ENCODE data around the gene PLA2G2C. TPM values are rescaled to one million over a fixed set of nuclear protein-coding genes. Genes with fewer than 3 reads are reported as not detected.

The PLA2G2C gene
- total RNA-seq, 2 experiments from 2014 or later, result not detected

DNA sequence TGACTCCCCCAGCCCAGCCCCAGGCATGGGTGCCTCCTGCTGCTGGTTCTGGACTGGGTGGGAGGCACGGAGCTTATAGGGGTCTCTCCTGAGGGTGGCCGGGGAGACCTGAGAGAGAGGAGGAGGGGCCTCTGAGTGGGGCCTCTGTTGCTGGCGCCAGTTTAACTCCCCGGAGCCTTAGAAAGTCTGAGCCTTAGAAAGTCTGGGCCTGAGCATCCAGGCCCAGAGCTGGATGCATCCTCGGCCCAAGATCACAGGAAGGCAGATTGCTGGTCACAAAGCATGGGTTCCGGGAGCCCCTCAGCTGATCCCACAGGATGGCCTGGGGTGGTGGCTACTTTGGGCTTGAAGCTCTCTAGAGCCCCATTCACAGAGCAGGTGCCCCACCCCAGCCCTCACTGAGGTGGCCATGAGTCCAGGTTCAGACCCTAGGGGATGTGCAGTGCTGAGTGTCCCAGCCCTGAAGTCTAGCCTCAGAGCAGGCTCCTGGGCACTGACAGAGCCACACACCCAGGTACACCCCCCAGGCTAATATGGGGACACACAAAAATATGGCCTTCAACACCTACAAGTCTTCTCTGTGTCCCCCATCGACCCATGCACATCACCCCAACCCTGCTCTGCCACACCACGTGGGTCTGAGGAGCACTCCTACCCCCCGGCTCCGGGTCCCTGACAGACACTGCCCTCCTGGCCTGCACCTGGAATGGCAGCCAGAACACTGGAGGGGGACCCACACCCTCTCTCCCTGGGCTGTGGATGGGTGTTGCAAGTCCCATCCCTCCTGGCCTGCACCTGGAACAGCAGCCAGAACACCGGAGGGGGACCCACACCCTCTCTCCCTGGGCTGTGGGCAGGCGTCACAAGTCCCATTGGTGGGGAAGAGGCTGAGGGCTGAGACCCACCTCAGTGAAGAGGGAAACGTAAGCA, 37.5 kb downstream of the PLA2G2C start:
- DNase-seq (no peak), ATAC-seq (ENCODE audit: poor library complexity) (no peak)
- TF ChIP-seq, protein P1, sequence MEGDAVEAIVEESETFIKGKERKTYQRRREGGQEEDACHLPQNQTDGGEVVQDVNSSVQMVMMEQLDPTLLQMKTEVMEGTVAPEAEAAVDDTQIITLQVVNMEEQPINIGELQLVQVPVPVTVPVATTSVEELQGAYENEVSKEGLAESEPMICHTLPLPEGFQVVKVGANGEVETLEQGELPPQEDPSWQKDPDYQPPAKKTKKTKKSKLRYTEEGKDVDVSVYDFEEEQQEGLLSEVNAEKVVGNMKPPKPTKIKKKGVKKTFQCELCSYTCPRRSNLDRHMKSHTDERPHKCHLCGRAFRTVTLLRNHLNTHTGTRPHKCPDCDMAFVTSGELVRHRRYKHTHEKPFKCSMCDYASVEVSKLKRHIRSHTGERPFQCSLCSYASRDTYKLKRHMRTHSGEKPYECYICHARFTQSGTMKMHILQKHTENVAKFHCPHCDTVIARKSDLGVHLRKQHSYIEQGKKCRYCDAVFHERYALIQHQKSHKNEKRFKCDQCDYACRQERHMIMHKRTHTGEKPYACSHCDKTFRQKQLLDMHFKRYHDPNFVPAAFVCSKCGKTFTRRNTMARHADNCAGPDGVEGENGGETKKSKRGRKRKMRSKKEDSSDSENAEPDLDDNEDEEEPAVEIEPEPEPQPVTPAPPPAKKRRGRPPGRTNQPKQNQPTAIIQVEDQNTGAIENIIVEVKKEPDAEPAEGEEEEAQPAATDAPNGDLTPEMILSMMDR (IDR thresholded peaks at IDR 0.05), result no peak
- Mint-ChIP-seq H3K9me3 (no peaks in the 10 kb centered on the region), H3K27me3 (no peaks in the 10 kb centered on the region), H3K4me1 (ENCODE audit: low read depth) (peaks cover 5% of the 10 kb centered on the region), H3K4me3 (no peak overlapping the region), H3K36me3 (ENCODE audit: low read depth) (no peaks in the 10 kb centered on the region), H3K27ac (no peak overlapping the region)
- H3K9me3 ChIP-seq (ENCODE audit: control insufficient read depth in 1 of 2, insufficient read depth in 1 of 2, low read length in 2 of 2), result no peaks in the 10 kb centered on the region
- peaks cover 11% of the 10 kb centered on the region for H3K4me1 ChIP-seq (ENCODE audit: insufficient read depth, low read length)
- no peaks in the 10 kb centered on the region for H3K36me3 ChIP-seq (ENCODE audit: insufficient read depth, low read length)
- H3K4me3 ChIP-seq (ENCODE audit: low read length), result no peak overlapping the region
- intact Hi-C loops (cut with DNase I, micrococcal nuclease), result no loop called here
- no peaks in the 10 kb centered on the region for H3K27me3 ChIP-seq (ENCODE audit: control insufficient read depth in 1 of 2, insufficient read depth in 2 of 2, low read length in 2 of 2)
- no peak overlapping the region for H3K27ac ChIP-seq (ENCODE audit: low read depth in 1 of 2, low read length in 2 of 2)
- CTCF ChIA-PET, result no interaction called here
- POLR2A ChIA-PET, result no interaction called here

DNA sequence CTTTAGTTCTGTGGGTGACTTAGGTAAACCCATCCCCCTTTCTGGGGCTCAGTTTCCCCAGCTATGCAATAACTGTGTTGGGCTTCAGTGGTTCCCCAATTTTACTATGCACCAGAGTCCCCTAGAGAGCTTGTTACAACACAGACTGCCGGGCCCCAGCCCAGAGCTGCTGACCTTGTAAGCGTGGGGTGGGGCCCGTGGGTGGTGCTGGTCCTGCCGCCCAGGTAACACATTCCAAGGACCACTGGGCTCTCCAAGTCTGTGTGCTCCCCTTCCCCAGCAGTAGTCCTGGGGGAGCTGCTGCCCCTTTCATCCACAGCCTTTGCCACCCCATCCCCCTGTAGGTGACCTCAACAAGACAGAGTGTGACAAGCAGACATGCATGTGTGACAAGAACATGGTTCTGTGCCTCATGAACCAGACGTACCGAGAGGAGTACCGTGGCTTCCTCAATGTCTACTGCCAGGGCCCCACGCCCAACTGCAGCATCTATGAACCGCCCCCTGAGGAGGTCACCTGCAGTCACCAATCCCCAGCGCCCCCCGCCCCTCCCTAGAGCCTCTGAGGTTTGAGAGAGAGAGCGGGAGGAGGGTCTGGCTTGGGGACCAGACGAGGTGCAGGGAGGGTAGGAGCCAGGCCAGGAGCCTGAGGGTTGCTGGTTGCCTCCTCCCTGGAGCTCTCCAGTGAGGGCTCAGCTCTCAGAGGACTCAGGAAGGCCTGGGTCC, 38.3 kb downstream of the PLA2G2C start:
- H3K36me3 Mint-ChIP-seq (ENCODE audit: low read depth), result no peaks in the 10 kb centered on the region
- Histone ChIP-seq H3K27ac (ENCODE audit: low read depth in 1 of 2, low read length in 2 of 2) (no peak overlapping the region), H3K36me3 (ENCODE audit: insufficient read depth, low read length) (no peaks in the 10 kb centered on the region), H3K4me3 (ENCODE audit: low read length) (no peak overlapping the region), H3K4me1 (ENCODE audit: insufficient read depth, low read length) (peaks cover 11% of the 10 kb centered on the region), H3K9me3 (ENCODE audit: control insufficient read depth in 1 of 2, insufficient read depth in 1 of 2, low read length in 2 of 2) (no peaks in the 10 kb centered on the region), H3K27me3 (ENCODE audit: control insufficient read depth in 1 of 2, insufficient read depth in 2 of 2, low read length in 2 of 2) (no peaks in the 10 kb centered on the region)
- peaks cover 5% of the 10 kb centered on the region for H3K4me1 Mint-ChIP-seq (ENCODE audit: low read depth)
- H3K27ac Mint-ChIP-seq, result no peak overlapping the region
- H3K9me3 Mint-ChIP-seq, result no peaks in the 10 kb centered on the region
- TF ChIP-seq, protein P1 (IDR thresholded peaks at IDR 0.05), result no peak
- ChIA-PET CTCF (no interaction called here), POLR2A (no interaction called here)
- H3K4me3 Mint-ChIP-seq, result no peak overlapping the region
- no peaks in the 10 kb centered on the region for H3K27me3 Mint-ChIP-seq
- DNase-seq (no peak), ATAC-seq (ENCODE audit: poor library complexity) (no peak)
- intact Hi-C loops (cut with DNase I, micrococcal nuclease), result no loop called here

DNA sequence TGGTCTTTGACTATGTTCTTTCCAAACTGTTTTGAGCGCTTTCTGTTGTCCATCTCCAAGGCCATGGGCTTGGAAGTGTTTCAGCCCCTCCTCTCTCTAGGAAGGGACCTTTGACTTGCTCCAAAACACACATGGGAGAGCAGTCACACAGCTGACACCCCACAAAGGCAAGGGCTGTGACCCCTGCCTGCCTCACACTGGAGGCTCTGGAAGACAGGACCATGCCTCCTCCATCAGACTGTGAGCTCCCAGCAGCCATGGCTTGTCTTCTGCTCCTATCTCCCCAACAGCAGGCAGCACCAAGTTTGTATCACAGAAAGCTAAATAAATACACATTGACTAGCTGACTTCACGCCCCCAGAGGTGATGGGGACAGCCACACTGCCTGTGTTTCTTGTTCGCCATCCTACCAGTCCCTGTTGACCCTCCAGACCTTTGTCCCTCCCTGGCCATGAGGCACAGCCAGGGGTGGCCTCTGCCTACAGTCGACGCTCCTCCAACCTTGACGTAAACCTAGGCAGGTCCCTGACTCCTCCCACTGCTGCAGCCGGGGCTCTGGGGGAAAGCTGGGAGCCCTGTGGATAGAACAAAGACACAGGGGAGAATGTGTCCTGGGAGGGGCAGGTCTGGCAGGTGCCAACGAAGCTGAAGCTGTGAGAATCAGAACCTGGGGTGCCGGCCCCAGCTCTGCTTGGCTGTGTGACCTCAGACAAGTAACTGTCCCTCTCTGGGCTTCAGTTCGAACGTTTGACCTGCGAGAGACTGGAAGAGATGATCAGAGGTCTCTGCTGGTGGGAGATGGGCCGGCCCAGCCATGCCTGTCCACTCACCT, 42.4 kb downstream of the PLA2G2C start:
- H3K9me3 Mint-ChIP-seq, result no peaks in the 10 kb centered on the region
- Histone ChIP-seq H3K4me3 (ENCODE audit: low read length) (no peak overlapping the region), H3K4me1 (ENCODE audit: insufficient read depth, low read length) (no peaks in the 10 kb centered on the region), H3K27me3 (ENCODE audit: control insufficient read depth in 1 of 2, insufficient read depth in 2 of 2, low read length in 2 of 2) (no peaks in the 10 kb centered on the region), H3K9me3 (ENCODE audit: control insufficient read depth in 1 of 2, insufficient read depth in 1 of 2, low read length in 2 of 2) (no peaks in the 10 kb centered on the region), H3K36me3 (ENCODE audit: insufficient read depth, low read length) (no peaks in the 10 kb centered on the region), H3K27ac (ENCODE audit: low read depth in 1 of 2, low read length in 2 of 2) (no peak overlapping the region)
- H3K4me1 Mint-ChIP-seq (ENCODE audit: low read depth), result no peaks in the 10 kb centered on the region
- H3K27me3 Mint-ChIP-seq, result peaks cover 5% of the 10 kb centered on the region
- intact Hi-C loops (cut with DNase I, micrococcal nuclease), result no loop called here
- DNase-seq (no peak), ATAC-seq (ENCODE audit: poor library complexity) (no peak)
- TF ChIP-seq, protein P1 (IDR thresholded peaks at IDR 0.05), result no peak
- no peaks in the 10 kb centered on the region for H3K36me3 Mint-ChIP-seq (ENCODE audit: low read depth)
- ChIA-PET POLR2A (interaction anchor here (0.8 kb wide), 1 partner anchor 8 kb away, joined by 3 read pairs; no protein-coding TSS in a partner anchor), CTCF (no interaction called here)
- no peak overlapping the region for H3K4me3 Mint-ChIP-seq
- H3K27ac Mint-ChIP-seq, result no peak overlapping the region
